PC-3 (cell line): ENCODE results near the gene TNC.

Source experiments
- EZH2 ChIP-seq: fragments of 300-600 bp; sonication (generic); IDR thresholded peaks from one replicate; pipeline ENCODE4 v1.6.1; 2017; ENCODE audit warnings: antibody characterized with exemption, mild to moderate bottlenecking, low read length; ENCODE audit not compliant: unreplicated experiment
- EZH2phosphoT487 ChIP-seq: fragments of 300-600 bp; sonication (generic); IDR thresholded peaks from 2 replicates; pipeline ENCODE4 v1.6.1; 2018; ENCODE audit warnings: mild to moderate bottlenecking, antibody characterized with exemption, low read length, borderline replicate concordance
- TF ChIP-seq, protein P1 (sequence below): fragments of 300-600 bp; sonication (generic); conservative IDR thresholded peaks from 2 replicates; pipeline ENCODE4 v1.5.1; 2017; ENCODE audit warnings: antibody characterized with exemption, low read depth, mild to moderate bottlenecking, low read length

DNA sequence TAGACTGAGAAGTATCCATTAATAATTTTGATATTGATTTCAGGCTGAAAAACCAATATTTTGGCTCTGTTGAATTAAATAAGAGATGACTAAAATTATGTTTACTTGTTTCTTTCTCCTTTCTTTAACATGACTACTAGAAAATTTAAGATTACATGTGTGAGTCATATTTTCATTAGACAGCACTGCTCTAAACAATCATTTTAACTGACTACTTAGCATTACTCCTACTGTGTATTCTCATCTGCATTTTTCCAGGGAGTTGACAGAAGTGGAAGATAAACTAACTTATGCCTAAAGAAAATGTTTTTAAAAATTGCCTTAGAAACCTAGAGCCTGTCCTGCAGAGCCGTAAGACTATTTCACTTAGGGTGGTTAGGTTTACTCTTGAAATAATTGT, 29.1 kb downstream of the TNC start:
- TF ChIP-seq, protein P1, sequence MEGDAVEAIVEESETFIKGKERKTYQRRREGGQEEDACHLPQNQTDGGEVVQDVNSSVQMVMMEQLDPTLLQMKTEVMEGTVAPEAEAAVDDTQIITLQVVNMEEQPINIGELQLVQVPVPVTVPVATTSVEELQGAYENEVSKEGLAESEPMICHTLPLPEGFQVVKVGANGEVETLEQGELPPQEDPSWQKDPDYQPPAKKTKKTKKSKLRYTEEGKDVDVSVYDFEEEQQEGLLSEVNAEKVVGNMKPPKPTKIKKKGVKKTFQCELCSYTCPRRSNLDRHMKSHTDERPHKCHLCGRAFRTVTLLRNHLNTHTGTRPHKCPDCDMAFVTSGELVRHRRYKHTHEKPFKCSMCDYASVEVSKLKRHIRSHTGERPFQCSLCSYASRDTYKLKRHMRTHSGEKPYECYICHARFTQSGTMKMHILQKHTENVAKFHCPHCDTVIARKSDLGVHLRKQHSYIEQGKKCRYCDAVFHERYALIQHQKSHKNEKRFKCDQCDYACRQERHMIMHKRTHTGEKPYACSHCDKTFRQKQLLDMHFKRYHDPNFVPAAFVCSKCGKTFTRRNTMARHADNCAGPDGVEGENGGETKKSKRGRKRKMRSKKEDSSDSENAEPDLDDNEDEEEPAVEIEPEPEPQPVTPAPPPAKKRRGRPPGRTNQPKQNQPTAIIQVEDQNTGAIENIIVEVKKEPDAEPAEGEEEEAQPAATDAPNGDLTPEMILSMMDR: no peak
- TF ChIP-seq EZH2phosphoT487: no peak
- no peak for TF ChIP-seq EZH2
